Stimulated activated CD8-positive, alpha-beta memory T cell treated with anti-CD3 and anti-CD28 coated beads, Interleukin-4, amount 100 ng/mL, for 4 hours (primary cell): ENCODE results near the gene LTF.

Source experiments
- DNase-seq, 2 donors: peaks; one replicate each; pipeline ENCODE4 v3.0.0-alpha.2; 2020; ENCODE audit warnings: low read depth in 2 of 2, low spot score in 1 of 2

LTF gene

DNA sequence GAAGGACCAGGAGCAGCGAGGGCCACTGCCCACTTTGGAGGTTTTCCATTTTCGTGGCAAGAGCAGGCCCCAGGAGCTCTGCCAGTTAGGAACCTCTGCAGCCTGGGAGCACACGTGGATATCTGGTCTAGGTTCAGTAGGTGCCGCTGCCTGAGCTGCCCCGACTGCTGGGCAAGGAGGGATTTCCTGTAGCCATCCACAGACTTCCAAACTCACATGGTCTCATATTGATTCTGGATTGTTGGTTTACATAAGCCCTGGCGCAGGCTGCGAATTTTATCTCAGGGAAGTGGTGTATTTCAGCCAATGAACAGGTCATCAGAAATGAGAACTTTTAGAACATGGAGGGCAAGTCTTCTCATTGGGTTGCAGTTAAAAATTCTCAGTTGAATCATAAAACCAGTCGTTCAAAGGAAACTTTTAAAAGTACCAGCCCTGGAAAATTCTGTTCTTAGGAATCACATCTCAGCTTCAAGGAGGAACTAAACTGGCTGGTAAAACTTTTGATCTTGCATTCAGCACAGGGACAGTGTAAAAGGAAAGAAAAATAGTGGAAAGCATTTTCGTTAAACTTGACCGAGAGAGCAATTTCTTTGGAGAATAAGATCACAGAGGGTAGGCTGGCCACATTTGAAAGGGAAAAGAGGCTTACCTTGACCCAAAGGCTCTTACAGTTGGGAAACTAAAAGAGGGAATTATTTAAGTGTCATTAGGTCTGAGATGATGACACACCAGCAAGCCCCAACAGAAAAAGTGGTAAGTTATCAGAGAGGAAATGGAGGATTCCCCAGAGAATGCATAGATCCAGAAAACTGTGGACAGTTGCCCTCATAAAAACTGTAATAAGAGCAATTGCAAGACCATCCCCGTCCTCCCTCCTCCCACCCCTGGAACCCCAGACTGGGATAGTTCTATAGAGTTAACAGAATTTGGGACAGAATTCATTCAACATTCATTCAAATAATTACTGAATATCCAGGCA, 26.7 kb upstream of the LTF start:
- DNase-seq, result no peak

DNA sequence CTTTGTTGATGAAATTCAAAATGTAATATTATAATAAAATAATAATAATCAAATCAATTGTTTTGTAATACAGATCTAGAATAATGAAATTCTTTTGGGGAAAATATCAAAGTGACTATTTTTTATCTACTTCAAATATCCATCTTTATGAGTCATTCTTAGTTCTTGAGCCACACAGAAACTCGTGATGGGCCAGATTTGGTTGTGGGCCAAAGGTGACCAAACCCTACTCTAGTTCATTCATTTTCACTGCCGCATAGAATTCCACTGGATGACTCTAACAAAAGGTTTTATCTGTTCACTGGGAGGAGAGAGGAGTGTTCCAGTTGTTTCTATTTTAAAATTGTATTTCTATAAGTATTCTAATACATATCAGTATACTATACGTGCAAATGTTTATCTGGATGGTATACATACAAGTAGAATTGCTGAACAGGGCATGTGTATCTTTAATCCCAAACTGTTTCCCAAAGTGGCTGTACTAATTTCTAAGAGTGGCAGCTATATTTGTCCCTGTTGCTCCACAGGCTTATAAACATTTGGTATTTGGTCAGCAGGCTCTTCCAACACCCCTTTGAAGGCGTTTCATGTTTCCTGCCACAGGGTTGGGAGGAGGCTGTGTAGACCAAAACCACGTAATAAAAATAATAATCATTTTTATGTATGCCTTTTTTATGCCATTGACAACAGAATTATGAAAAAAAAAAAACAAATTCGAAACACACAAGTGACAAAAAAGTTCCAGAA, 25.8 kb upstream of the LTF start:
- no peak for DNase-seq

- no peak for DNase-seq
Observed at GRCh38 chr3:46489875-46490274, 25.2 kb upstream of the LTF start.

DNA sequence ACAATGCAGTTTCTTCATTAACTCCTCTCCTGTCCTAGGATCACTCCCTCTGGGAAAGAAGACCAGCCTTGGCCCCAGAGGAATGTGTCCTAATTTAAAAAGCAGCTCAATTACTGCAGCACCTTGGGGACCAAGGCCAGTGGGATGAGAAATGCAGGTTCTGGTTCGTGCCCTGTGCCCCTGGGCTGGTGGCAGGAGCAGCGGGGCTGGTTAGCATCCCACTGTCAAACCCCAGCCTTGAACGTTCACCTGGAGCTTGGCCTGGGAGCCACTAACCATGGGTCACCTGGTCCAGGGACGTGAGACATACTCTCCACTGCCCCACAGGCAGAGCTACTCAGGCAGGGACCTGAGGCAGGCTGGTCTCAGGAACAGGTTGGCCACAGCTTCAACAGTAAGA, 24.7 kb upstream of the LTF start:
- DNase-seq, result no peak

DNA sequence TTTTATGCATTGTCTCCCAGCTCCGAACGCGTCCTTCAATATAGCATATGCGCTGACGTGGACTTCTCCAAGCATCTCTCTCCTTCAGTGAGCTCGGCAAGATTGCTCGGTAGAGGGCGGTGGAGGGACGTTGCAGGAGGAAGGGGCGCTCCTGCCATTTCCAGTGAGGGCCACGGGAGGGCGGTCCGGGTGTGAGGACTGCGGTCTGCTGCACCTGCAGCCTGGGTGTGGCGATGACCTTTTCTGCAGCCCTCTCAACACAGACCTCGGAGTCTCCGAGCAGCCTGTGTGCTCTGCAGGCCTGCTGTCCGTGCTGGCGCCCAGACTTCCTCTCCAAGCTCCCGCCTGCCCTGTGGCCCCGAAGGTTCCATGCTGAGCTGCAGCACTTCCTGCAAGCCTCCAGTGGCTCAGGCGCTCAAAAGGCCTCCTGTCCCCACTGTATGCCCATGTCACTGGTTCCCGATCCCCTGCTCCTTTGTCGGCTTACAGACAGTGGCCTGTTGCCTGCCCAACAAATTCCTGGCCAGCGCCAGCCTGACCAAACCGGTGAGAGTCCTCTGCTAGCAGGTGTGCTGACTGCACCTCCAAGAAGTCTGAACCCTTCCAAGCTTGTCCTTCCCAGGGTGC, 24.1 kb upstream of the LTF start:
- peak; percentile 77 to 80 for DNase-seq

- no peak for DNase-seq
Observed at GRCh38 chr3:46485779-46486175, 21.1 kb upstream of the LTF start.

DNA sequence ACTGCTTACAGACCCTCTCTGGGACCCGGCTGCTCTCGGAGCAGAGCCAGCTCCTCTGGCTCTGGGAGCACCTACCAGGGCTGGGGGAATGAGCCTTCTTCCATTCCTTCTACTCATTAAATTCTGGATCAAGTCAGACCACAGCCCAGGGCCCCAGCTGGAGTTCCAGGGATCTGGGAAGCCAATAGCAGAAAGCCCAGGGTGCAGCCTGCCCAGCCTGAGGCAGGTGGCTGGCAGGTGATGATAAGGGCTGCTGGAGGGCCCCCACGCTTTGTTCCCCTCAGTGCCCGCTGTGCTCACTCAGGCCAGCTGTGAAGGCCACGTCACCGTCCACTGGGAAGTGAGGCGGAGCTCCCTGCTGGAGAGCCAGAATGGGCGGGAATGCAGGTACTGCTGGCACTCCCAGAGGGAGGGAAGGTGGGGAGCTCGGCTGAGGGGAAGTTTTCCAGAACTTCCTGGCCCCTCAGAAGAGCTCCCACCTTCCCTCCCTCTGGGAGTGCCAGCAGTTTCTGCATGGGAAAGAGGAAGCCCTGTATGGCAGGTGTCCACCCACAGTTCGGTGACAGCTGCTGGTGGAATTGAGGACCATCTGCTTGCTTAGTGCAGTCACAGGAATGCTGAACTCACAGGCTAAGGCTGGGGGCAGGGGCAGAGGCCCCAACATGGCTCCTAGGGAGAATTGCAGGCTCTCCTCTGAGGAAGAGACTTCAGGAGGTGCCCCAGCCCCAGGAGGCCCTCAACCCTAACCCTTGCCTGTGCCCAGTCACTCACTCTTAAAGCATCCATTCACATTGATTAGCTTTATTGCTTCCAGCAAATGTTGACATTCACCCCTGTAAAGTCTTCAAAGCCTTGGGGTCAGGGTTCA, 20.4 kb upstream of the LTF start:
- DNase-seq, result no peak

DNA sequence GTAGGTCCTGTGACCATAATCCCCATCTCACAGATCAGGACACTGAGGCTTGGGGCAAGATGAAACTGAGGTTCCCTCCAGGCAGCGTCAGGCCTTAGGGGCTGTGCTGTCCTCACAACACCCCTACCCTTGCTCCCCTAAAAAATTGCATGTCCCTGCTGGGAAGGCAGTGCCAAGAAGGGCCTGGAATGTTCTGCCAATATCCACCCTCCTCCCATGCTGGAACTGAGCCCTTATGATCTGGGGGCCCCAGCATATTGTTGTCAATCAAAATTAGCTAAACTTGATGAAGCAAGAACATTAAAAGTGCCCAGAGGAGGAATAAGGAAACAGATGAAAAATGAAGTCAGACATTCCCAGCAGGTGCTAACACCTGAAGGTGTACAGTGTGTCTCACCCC, 19.7 kb upstream of the LTF start:
- no peak for DNase-seq

DNA sequence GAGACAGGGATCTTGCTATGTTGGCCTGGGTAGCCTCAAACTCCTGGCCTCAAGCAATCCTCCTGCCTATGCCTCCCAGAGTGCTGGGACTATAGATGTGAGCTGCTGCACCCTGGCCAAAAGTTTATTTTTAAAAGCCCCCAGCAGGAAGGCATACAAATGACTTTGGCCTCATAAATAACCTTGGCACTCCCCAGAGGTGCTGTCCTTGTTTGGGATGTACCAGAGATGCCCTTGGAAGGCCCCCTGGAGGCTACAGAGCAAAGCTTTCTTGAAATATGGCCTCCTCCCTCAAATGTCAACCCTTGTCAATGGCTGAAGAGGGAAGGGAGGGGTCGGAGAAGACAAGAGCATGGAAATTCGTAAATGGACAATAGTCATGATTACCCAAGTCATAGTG, 19.1 kb upstream of the LTF start:
- DNase-seq, result no peak

DNA sequence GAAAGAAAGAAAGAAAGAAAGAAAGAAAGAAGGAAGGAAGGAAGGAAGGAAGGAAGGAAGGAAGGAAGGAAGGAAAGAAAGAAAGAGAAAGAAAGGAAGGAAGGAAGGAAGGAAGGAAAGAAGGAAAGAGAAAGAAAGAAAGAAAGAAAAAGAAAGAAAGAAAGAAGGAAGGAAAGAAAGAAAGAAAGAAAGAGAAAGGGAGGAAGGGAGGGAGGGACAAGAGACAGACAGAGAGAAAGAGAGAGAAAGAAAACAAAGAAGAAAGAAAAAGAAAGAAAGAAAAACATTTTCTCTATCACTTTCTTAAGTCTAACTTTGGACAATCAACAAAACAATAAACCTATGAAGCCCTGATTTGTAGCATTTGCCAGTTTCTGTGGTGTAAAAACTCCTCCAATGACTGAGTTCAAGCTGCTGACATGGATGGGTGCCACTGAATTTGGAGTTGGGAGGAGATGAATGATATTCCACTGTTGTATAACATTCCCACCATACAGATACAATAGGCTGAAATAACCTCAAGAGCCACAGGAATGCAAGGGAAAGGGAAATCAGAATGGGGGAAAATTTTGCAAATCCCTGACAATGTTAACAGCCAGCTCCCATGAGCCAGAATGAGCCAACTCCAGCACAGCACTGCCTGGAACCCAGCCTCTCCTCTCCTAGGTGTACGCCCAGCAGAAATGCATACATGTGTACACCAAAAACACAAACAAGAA, 18.1 kb upstream of the LTF start:
- no peak for DNase-seq

- DNase-seq, result no peak
Observed at GRCh38 chr3:46481636-46482035, 16.9 kb upstream of the LTF start.

GRCh38 chr3:46480491-46481195, 15.9 kb upstream of the LTF start:
- DNase-seq, result no peak

DNA sequence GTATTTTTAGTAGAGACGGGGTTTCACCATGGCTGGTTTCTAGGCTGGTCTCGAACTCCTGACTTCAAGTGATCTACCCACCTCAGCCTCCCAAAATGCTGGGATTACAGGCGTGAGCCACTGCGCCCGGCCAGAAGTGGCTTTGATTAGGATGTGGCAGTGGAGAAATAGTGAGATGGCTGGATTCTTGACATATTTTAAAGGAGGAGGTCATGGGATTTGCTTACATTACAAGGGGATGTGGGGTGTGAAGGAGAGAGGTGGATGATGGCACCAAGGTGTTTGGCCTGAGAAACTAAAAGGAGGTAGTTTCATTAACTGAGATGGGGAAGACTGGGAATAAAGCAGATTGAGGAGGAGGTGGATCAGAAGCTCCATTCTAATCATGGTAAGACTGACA, 15.0 kb upstream of the LTF start:
- DNase-seq, result no peak

- DNase-seq, result no peak
Observed at GRCh38 chr3:46479021-46479420, 14.3 kb upstream of the LTF start.

DNA sequence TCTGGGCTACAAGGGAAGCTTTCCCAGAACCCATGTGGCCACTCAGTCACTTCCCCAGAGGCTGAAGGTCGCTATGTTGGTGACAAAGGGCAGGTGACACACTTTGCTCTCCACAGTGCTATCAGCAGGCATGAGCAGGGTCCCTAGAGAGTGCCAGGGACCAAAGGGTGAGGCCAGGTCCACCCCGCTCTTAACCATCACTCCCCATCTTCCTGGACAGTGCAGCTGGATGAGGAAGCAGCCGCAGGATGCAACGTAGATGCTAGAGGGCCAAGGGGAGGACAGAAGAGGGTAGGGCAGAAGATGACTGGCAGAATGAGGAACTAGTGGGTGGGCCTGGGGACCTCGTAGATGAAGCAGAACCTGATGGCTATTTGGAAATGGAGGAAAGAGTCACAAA, 13.6 kb upstream of the LTF start:
- no peak for DNase-seq

DNA sequence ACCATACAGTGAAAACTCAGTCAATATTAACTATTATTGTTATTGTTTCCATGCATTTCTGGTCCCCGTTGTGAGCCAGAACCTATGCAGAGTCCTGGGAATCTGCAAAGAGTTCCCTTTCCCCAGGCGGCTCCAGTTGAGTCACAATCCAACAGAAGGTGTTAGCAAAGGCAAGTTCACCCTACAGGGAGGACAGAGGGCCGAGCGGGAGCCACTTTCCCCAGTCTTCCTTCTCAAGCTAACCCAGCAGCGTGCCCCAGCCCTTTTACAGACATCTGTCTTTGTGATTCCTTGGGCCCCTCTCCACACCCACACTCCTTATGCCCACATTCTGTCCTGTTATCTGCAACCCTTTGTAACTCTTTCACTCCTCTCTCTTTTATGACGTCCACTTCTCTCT, 13.1 kb upstream of the LTF start:
- DNase-seq, result no peak

GRCh38 chr3:46477145-46477544, 12.4 kb upstream of the LTF start:
- DNase-seq, result no peak

DNA sequence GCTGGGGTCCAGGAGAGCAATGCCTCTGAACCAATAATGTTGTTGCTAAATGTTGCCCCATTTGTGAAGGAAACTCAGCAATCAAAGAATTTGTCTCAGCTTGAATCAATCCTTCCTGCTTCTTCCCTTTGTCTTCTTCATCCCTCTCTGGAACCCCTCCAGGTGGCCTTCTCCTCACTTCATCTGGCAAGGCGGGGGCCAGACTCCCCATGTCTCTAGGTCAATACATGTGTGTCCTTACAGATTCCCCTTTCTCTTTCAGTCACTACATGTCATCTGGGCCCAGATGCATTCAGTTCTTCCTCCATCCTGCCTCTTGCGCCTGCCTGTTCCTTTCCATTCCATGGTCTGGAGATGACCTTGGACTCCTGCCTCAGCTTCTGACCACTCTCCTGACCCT, 8.0 kb upstream of the LTF start:
- no peak for DNase-seq

GRCh38 chr3:46471371-46471914, 6.7 kb upstream of the LTF start:
- DNase-seq, result no peak
